GM11168 (cell line): ENCODE measurements around the gene DLX5.

Experiments
- in situ Hi-C: fragments of 300-500 bp; cut with MboI; formaldehyde crosslinking; loops from one replicate; pipeline ENCODE4 v1.12.0; 2022; ENCODE audit warnings: low sequenced_read_pairs; ENCODE audit not compliant: unreplicated experiment

DLX5 gene

GRCh38 chr7:96993094-96993865, 31.4 kb downstream of the DLX5 start:
- in situ Hi-C loops = no loop called here

DNA sequence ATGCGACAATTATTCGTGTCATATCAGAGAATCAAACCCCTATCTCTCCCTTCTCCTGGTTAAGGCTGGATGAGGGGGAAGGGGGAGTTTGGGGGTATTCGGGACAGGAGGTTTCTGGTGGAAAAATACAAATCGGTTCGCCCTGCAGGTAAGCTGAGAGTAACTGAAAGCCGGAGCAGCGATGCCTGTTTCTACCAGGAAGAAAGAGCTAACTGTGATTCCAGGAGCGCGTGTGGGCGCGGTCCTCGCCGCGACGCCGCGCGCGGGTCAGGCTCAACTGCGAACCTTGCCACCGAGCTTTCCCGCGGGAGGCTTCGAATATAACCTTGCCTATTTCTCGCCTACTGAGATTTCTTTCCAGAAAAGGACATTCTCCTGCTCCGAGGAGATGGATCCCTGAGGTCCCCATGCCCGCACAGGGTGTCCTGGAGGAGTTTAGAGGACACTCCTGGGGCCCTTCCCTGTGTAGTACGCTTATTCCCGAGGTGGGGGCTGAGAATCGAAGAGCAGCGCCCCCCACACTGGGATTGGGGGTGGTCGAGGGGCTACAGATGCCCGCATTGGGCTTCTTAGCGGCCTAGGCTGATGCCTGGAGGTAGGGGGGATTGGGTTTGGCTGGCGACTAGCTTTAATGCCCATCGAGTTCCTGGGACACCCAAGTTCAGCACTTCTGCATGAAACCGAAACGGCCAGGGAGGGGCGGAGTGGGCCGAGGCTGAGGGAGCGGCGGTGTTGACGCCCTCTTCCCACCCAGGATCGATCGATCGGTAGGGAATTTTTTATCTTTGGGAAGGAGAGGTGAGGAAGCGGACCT, 32.2 kb downstream of the DLX5 start:
- in situ Hi-C loops = no loop called here

- in situ Hi-C loops = no loop called here
These were observed 33.0 kb downstream of the DLX5 start for GRCh38 chr7:96991546-96992191.

DNA sequence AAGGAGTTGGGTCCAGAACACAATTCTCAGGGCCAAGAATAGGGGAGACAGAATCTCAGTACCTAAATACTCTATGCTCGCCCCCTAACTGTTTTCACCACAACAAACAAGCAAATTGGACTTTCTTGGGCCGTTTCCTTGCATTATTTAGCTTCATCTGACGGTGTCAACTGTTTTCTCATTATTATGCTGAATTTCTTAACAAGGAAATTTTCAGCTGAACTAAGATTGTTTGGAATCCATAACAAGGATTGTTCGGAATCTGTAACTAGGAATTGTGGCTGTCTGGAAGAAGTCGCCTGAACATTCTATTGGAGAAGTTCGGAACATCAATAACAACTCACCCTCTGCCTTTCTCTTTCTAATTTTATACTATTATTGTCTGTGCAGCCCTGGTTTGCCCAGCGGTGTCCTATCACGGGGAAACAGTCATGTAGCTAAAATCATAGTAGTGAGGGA, 34.7 kb downstream of the DLX5 start:
- in situ Hi-C loops = no loop called here

- in situ Hi-C loops = no loop called here
These were observed 35.3 kb downstream of the DLX5 start for GRCh38 chr7:96989241-96989858.

DNA sequence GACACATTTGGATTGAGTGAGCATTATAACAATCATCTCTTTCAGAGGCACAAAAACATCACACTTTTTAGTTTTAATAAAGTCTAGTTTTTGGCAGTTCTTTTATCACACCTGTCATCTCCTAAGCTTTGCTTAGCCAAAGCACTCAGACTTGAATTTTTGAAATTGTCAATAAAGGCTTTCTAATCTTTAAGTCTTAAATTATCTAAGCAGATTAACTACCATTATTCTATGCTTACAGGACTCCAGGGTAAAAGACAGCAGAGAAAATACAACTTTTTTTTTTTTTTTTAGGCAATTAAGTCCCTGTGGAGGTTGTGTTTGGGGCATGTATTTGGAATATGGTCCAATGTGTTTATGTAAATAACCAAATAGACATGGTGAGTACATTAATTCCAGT, 36.9 kb downstream of the DLX5 start:
- in situ Hi-C loops = no loop called here

DNA sequence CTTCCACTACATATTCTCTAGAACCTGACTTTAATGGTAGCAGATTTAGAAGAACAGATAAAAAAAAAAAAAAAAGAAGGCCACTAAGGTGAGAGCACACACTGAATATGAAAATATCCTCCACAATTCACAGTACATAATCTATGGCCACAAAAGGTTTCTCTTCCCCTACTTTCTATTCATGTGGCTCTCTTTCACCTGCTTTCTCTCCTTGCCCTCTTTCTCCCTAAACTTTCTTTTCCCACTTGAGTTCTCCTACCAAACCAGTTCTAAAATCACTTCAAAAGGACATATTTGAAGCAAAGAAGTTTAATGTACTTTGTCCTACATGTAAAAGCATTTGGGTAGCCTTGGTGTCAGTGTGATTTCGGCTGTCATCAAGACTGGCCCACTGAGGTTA, 37.7 kb downstream of the DLX5 start:
- in situ Hi-C loops = no loop called here

- in situ Hi-C loops = no loop called here
These were observed 38.6 kb downstream of the DLX5 start for GRCh38 chr7:96985992-96986391.

DNA sequence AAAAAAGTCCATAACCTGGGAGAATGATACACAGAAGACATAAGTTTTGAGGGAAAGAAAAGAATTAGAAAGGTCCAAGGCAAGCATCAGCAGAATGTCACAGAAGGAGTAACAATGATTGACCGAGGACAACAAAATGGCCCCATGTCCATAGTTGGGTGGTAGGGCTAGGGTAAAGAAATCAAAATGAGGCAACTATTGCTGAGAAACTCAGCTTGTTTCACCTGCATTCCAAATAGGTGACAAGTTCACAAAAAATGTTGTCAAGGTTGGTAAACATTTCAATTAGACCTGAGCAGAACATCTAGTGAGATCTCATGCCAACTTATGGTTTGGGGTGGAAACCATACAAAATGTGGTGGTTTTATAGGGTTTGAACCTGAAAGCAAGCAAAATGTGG, 42.0 kb downstream of the DLX5 start:
- in situ Hi-C loops = no loop called here

GRCh38 chr7:96979551-96980276, 44.9 kb downstream of the DLX5 start:
- in situ Hi-C loops = no loop called here

DNA sequence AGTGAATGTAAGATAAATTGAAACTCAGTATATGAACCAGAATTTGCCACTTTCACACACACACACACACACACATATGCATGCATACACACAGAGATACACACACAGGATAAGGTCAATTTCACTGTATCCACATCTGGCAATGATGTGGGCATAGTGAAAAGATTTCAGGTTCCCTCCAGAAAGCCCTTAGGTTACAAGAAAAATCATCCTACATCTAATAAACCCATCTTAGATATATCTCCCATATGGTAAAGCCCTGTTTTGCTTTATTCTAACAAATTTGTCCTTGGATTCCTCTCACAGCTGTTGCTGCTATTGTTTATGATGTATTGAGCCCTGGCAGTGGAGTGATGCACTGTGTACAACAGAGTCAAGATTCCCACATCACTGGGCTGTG, 47.2 kb downstream of the DLX5 start:
- in situ Hi-C loops = no loop called here

GRCh38 chr7:96976106-96976505, 48.5 kb downstream of the DLX5 start:
- in situ Hi-C loops = no loop called here

GRCh38 chr7:96973986-96974385, 50.6 kb downstream of the DLX5 start:
- in situ Hi-C loops = no loop called here

GRCh38 chr7:96970739-96971138, 53.9 kb downstream of the DLX5 start:
- in situ Hi-C loops = no loop called here
